GM23338 (cell line): ENCODE results near the gene CYBRD1. TPM values are rescaled to one million over a fixed set of nuclear protein-coding genes. Genes with fewer than 3 reads are reported as not detected.

ENCODE experiments used
- ATAC-seq: fragments of 200-7000 bp; cut with Tn5 transposase; 3 replicates; pipeline ENCODE4 v1.9.1; 2020
- DNase-seq: peaks from one replicate; pipeline ENCODE4 v3.0.0-alpha.2; 2015; ENCODE audit warnings: low spot score
- H2AFZ ChIP-seq: fragments of 200-600 bp; sonication (generic); 2 replicates; pipeline ENCODE4 v1.8.0; 2016; ENCODE audit warnings: antibody characterized with exemption, mild to moderate bottlenecking, moderate library complexity
- H3F3A ChIP-seq: fragments of 200-600 bp; sonication (generic); replicated peaks from 2 replicates; pipeline ENCODE4 v1.8.0; 2017; ENCODE audit warnings: antibody characterized with exemption, mixed run types, low read depth
- H3K27ac ChIP-seq: fragments of 200-600 bp; sonication (generic); 2 replicates; pipeline ENCODE4 v1.6.1; 2016; ENCODE audit warnings: low read depth
- H3K27me3 ChIP-seq: fragments of 200-600 bp; sonication (generic); 2 replicates; pipeline ENCODE4 v1.8.0; 2016; ENCODE audit warnings: mild to moderate bottlenecking, mixed run types, moderate library complexity; ENCODE audit not compliant: insufficient read depth
- H3K36me3 ChIP-seq: fragments of 200-600 bp; sonication (generic); 2 replicates; pipeline ENCODE4 v1.8.0; 2016; ENCODE audit warnings: mild to moderate bottlenecking; ENCODE audit not compliant: insufficient read depth
- H3K4me1 ChIP-seq: fragments of 200-600 bp; sonication (generic); 2 replicates; pipeline ENCODE4 v1.8.0; 2016; ENCODE audit warnings: mild to moderate bottlenecking, moderate library complexity; ENCODE audit not compliant: insufficient read depth
- H3K4me2 ChIP-seq: fragments of 200-600 bp; sonication (generic); 2 replicates; pipeline ENCODE4 v1.7.1; 2017; ENCODE audit warnings: mixed run types
- H3K4me3 ChIP-seq: fragments of 200-600 bp; sonication (generic); 2 replicates; pipeline ENCODE4 v1.6.1; 2016; ENCODE audit warnings: mixed run types
- H3K79me2 ChIP-seq: fragments of 200-600 bp; sonication (generic); replicated peaks from 2 replicates; pipeline ENCODE4 v1.8.0; 2017; ENCODE audit warnings: mild to moderate bottlenecking; ENCODE audit not compliant: insufficient read depth
- H3K9me2 ChIP-seq: fragments of 200-600 bp; sonication (generic); 2 replicates; pipeline ENCODE4 v1.8.0; 2017; ENCODE audit not compliant: insufficient read depth
- H4K20me1 ChIP-seq: fragments of 200-600 bp; sonication (generic); replicated peaks from 2 replicates; pipeline ENCODE4 v1.8.0; 2017; ENCODE audit warnings: mild to moderate bottlenecking; ENCODE audit not compliant: insufficient read depth
- H3K27ac Mint-ChIP-seq: 2 replicates; pipeline ENCODE4 v1.8.0; 2020; ENCODE audit warnings: inconsistent platforms, mild to moderate bottlenecking, moderate library complexity, mixed read lengths
- H3K27me3 Mint-ChIP-seq: 3 replicates; pipeline ENCODE4 v1.8.0; 2022; ENCODE audit warnings: low read depth, mild to moderate bottlenecking, moderate library complexity, mixed read lengths, inconsistent platforms; ENCODE audit not compliant: insufficient read depth, poor library complexity
- H3K36me3 Mint-ChIP-seq: 3 replicates; pipeline ENCODE4 v1.8.0; 2021; ENCODE audit warnings: low read depth, mild to moderate bottlenecking, inconsistent platforms, moderate library complexity, mixed read lengths
- H3K4me1 Mint-ChIP-seq: 3 replicates; pipeline ENCODE4 v1.8.0; 2020; ENCODE audit warnings: mild to moderate bottlenecking, inconsistent platforms, mixed read lengths
- H3K4me3 Mint-ChIP-seq: 3 replicates; pipeline ENCODE4 v1.8.0; 2021; ENCODE audit warnings: moderate library complexity, mild to moderate bottlenecking, inconsistent platforms, mixed read lengths
- H3K9me3 Mint-ChIP-seq: 3 replicates; pipeline ENCODE4 v1.8.0; 2020; ENCODE audit warnings: moderate library complexity, mild to moderate bottlenecking, inconsistent platforms, mixed read lengths
- CREB1 ChIP-seq: fragments of 250-450 bp; sonication (Bioruptor Pico); IDR thresholded peaks from 2 replicates; pipeline ENCODE4 v1.5.0; 2020; ENCODE audit warnings: low read depth, mild to moderate bottlenecking, moderate library complexity
- CTCF ChIP-seq, 2 experiments: fragments of 200-600 bp in 1 of 2; sonication (generic) in 1 of 2; conservative IDR thresholded peaks; 2 replicates each; pipeline versions ENCODE4 v1.5.1 to v1.6.1; 2016 to 2017; ENCODE audit warnings: antibody characterized with exemption in 2 of 2, low read depth in 2 of 2, mild to moderate bottlenecking in 2 of 2, moderate library complexity in 1 of 2
- ETS1 ChIP-seq: IDR thresholded peaks from 2 replicates; pipeline ENCODE4 v1.6.1; 2016; ENCODE audit warnings: antibody characterized with exemption
- EZH2 ChIP-seq: fragments of 200-600 bp; sonication (generic); IDR thresholded peaks from one replicate; pipeline ENCODE4 v1.8.0; 2017; ENCODE audit warnings: antibody characterized with exemption, mild to moderate bottlenecking, low read depth; ENCODE audit not compliant: unreplicated experiment
- EZH2phosphoT487 ChIP-seq: fragments of 200-600 bp; sonication (generic); IDR thresholded peaks from one replicate; pipeline ENCODE4 v1.8.1; 2018; ENCODE audit warnings: antibody characterized with exemption; ENCODE audit not compliant: unreplicated experiment
- NANOG ChIP-seq: IDR thresholded peaks from 2 replicates; pipeline ENCODE4 v1.6.1; 2016; ENCODE audit warnings: antibody characterized with exemption, borderline replicate concordance
- POLR2AphosphoS5 ChIP-seq: IDR thresholded peaks from 2 replicates; pipeline ENCODE4 v1.6.1; 2016; ENCODE audit warnings: antibody characterized with exemption, low read depth
- REST ChIP-seq: IDR thresholded peaks from one replicate; pipeline ENCODE4 v1.6.1; 2018; ENCODE audit warnings: antibody characterized with exemption; ENCODE audit not compliant: unreplicated experiment
- ZNF331 ChIP-seq: fragments of 250-450 bp; sonication (Bioruptor Pico); IDR thresholded peaks from 2 replicates; pipeline ENCODE4 v1.5.0; 2020; ENCODE audit warnings: low read depth, mild to moderate bottlenecking, moderate library complexity
- ZNF462 ChIP-seq: fragments of 250-450 bp; sonication (Bioruptor Pico); IDR thresholded peaks from 2 replicates; pipeline ENCODE4 v1.5.0; 2020; ENCODE audit warnings: mild to moderate bottlenecking, moderate library complexity
- polyA plus RNA-seq: library from polyadenylated mRNA; unstranded; fragments of >200 nt; fragmentation: Nextera tagmentation; extraction: Ambion mirVana; gene quantifications from 2 replicates; pipeline ENCODE4 v1.2.1, GENCODE V29; 2016
- total RNA-seq: library from RNA; depleted of rRNA; stranded (reverse); fragments of >200 nt; shearing (Covaris generic); gene quantifications from 2 replicates; pipeline ENCODE4 v1.2.3, GENCODE V29; 2014

CYBRD1 gene
- total and polyA plus RNA-seq, 2 experiments from 2014 or later: 3.4 to 5.3 TPM

- no peak for TF ChIP-seq ZNF462 (CRISPR knock-in tag)
These were observed 22.8 kb downstream of the CYBRD1 start (continued) for GRCh38 chr2:171545086-171545485.

GRCh38 chr2:171547256-171547655 is 25.0 kb downstream of the CYBRD1 start:
- H3K36me3 Mint-ChIP-seq: no peaks in the 10 kb centered on the region
- H3K4me3 ChIP-seq: no peak overlapping the region
- no peak overlapping the region for H3K4me2 ChIP-seq
- H3K4me1 Mint-ChIP-seq: no peaks in the 10 kb centered on the region
- H4K20me1 ChIP-seq: no peaks in the 10 kb centered on the region
- H3K27me3 ChIP-seq: no peaks in the 10 kb centered on the region
- no peaks in the 10 kb centered on the region for H3K36me3 ChIP-seq
- no peaks in the 10 kb centered on the region for H3K27me3 Mint-ChIP-seq
- H3K9me2 ChIP-seq: no peaks in the 10 kb centered on the region
- H3F3A ChIP-seq: no peaks in the 10 kb centered on the region
- H3K27ac ChIP-seq: no peak overlapping the region
- H3K79me2 ChIP-seq: no peaks in the 10 kb centered on the region
- no peak for DNase-seq
- no peak overlapping the region for H2AFZ ChIP-seq
- ATAC-seq: no peak
- no peaks in the 10 kb centered on the region for H3K9me3 Mint-ChIP-seq
- H3K4me1 ChIP-seq: no peaks in the 10 kb centered on the region
- no peak overlapping the region for H3K27ac Mint-ChIP-seq
- H3K4me3 Mint-ChIP-seq: no peak overlapping the region
- no peak for TF ChIP-seq POLR2AphosphoS5
- TF ChIP-seq EZH2phosphoT487: no peak
- no peak for TF ChIP-seq REST
- no peak for TF ChIP-seq CTCF (conservative IDR thresholded peaks at IDR 0.05; ENCODE audit: low read depth in 2 of 2)
- no peak for TF ChIP-seq CREB1
- TF ChIP-seq NANOG: no peak
- no peak for TF ChIP-seq ETS1
- TF ChIP-seq EZH2: no peak
- TF ChIP-seq ZNF331: no peak
